ENCODE measurements around the gene KCNG2.

- TF ChIP-seq, protein P1, sequence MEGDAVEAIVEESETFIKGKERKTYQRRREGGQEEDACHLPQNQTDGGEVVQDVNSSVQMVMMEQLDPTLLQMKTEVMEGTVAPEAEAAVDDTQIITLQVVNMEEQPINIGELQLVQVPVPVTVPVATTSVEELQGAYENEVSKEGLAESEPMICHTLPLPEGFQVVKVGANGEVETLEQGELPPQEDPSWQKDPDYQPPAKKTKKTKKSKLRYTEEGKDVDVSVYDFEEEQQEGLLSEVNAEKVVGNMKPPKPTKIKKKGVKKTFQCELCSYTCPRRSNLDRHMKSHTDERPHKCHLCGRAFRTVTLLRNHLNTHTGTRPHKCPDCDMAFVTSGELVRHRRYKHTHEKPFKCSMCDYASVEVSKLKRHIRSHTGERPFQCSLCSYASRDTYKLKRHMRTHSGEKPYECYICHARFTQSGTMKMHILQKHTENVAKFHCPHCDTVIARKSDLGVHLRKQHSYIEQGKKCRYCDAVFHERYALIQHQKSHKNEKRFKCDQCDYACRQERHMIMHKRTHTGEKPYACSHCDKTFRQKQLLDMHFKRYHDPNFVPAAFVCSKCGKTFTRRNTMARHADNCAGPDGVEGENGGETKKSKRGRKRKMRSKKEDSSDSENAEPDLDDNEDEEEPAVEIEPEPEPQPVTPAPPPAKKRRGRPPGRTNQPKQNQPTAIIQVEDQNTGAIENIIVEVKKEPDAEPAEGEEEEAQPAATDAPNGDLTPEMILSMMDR (IDR thresholded peaks at IDR 0.05; ENCODE audit: poor library complexity), result no peak
- no peak for TF ChIP-seq EZH2 (IDR thresholded peaks at IDR 0.05; ENCODE audit: borderline replicate concordance)
- no peak for TF ChIP-seq EZH2phosphoT487 (IDR thresholded peaks at IDR 0.05; ENCODE audit: low read depth, severe bottlenecking, unreplicated experiment)
Measured at GRCh38 chr18:79801641-79802040, 3.9 kb downstream of the KCNG2 start.
